Upper lobe of left lung (tissue), 6 donors: ENCODE data around the gene PDE4B. TPM values are rescaled to one million over a fixed set of nuclear protein-coding genes. Genes with fewer than 3 reads are reported as not detected.

Experiments used
- ATAC-seq, 2 donors: fragments of 200-7000 bp; cut with Tn5 transposase; one replicate each; pipeline ENCODE4 v1.9.1; 2022; ENCODE audit warnings: mild to moderate bottlenecking in 2 of 2, moderate library complexity in 2 of 2; ENCODE audit not compliant: low FRiP score in 2 of 2
- DNase-seq, 2 donors: peaks; one replicate each; pipeline ENCODE4 v3.0.0-alpha.2; 2019 to 2020
- H3K27ac ChIP-seq, 4 donors: fragments of 200-600 bp; sonication (generic); one replicate each; pipeline ENCODE4 v1.5.1; 2016 to 2019
- H3K27me3 ChIP-seq, 4 donors: fragments of 200-600 bp; sonication (generic); one replicate each; pipeline ENCODE4 v1.5.1; 2017 to 2019
- H3K36me3 ChIP-seq, 4 donors: fragments of 200-600 bp; sonication (generic); one replicate each; pipeline ENCODE4 v1.5.1; 2016 to 2019
- H3K4me1 ChIP-seq, 4 donors: fragments of 200-600 bp; sonication (generic); one replicate each; pipeline ENCODE4 v1.5.1; 2018 to 2019
- H3K4me3 ChIP-seq, 4 donors: fragments of 200-600 bp; sonication (generic); one replicate each; pipeline ENCODE4 v1.5.1; 2017 to 2019; ENCODE audit warnings: mild to moderate bottlenecking in 2 of 4, moderate library complexity in 1 of 4
- H3K9me3 ChIP-seq, 4 donors: fragments of 200-600 bp; sonication (generic); one replicate each; pipeline ENCODE4 v1.5.1; 2018 to 2019
- EP300 ChIP-seq, 4 donors: sonication (generic); formaldehyde crosslinking; IDR thresholded peaks; one replicate each; pipeline ENCODE4 v1.5.1; 2017; ENCODE audit warnings: antibody characterized with exemption in 4 of 4, control low read depth in 2 of 4
- POLR2A ChIP-seq, 4 donors: fragments of 450-650 bp; IDR thresholded peaks; one replicate each; pipeline ENCODE4 v1.5.1; 2016 to 2017; ENCODE audit warnings: antibody characterized with exemption in 4 of 4, mild to moderate bottlenecking in 2 of 4
- POLR2AphosphoS5 ChIP-seq, 2 donors: sonication (generic); formaldehyde crosslinking; IDR thresholded peaks; one replicate each; pipeline ENCODE4 v1.5.1; 2017; ENCODE audit warnings: antibody characterized with exemption in 2 of 2
- WGBS, 2 donors: methylation state at CpG; one replicate each; pipeline ENCODE4 v1.1.5; 2017 to 2018; 5-methylcytosine and 5-hydroxymethylcytosine counted together
- total RNA-seq, 6 donors: library from RNA; depleted of rRNA in 4 of 6; stranded (reverse); fragments of >200 nt in 4 of 6; gene quantifications; one replicate each; pipeline versions ENCODE4 v1.1.0 to v1.2.1, GENCODE V29; 2016 to 2021
- TF ChIP-seq, protein P1 (sequence below), 6 experiments: fragments of 450-650 bp in 4 of 6; fragments of 200-600 bp in 2 of 6; sonication (generic) in 2 of 6; IDR thresholded peaks; one replicate each; pipeline ENCODE4 v1.5.1; 2016 to 2019; ENCODE audit warnings: antibody characterized with exemption in 6 of 6
- donor health status: DM: no; HTN: no; CAD: no; lungs with moderate emphysema.
- donor health status: DM: no; HTN: yes; CAD: no; lungs with severe emphysema.

The PDE4B gene
- total RNA-seq, 6 donors from 2014 or later: 8.1 to 61.6 (median 15.9) TPM

GRCh38 chr1:66381621-66382275, 589.1 kb downstream of the PDE4B start:
- 81 to 84% methylated on average over 3 to 9 of the region's 9 CpGs for WGBS, 2 donors
- no peak for ATAC-seq
- no peaks in the 10 kb centered on the region for H3K27me3 ChIP-seq

GRCh38 chr1:66383168-66383567, 590.5 kb downstream of the PDE4B start:
- H3K27ac ChIP-seq: peak overlapping the region in 1 of 4 donors; percentile 37
- WGBS, 2 donors: 88 to 97% methylated on average over 5 of the region's 5 CpGs
- TF ChIP-seq POLR2A (IDR thresholded peaks at IDR 0.05): no peak
- TF ChIP-seq, protein P1, sequence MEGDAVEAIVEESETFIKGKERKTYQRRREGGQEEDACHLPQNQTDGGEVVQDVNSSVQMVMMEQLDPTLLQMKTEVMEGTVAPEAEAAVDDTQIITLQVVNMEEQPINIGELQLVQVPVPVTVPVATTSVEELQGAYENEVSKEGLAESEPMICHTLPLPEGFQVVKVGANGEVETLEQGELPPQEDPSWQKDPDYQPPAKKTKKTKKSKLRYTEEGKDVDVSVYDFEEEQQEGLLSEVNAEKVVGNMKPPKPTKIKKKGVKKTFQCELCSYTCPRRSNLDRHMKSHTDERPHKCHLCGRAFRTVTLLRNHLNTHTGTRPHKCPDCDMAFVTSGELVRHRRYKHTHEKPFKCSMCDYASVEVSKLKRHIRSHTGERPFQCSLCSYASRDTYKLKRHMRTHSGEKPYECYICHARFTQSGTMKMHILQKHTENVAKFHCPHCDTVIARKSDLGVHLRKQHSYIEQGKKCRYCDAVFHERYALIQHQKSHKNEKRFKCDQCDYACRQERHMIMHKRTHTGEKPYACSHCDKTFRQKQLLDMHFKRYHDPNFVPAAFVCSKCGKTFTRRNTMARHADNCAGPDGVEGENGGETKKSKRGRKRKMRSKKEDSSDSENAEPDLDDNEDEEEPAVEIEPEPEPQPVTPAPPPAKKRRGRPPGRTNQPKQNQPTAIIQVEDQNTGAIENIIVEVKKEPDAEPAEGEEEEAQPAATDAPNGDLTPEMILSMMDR (IDR thresholded peaks at IDR 0.05): no peak
- DNase-seq (no peak), ATAC-seq (no peak)
- no peaks in the 10 kb centered on the region for H3K36me3 ChIP-seq
- H3K27me3 ChIP-seq: no peaks in the 10 kb centered on the region
- H3K9me3 ChIP-seq: peaks cover 0 to 5% (median 0%) of the 10 kb centered on the region in 4 donors
- no peak overlapping the region for H3K4me3 ChIP-seq
- peaks cover 9 to 20% (median 13%) of the 10 kb centered on the region in 4 donors for H3K4me1 ChIP-seq

More at GRCh38 chr1:66381621-66382275, 589.1 kb downstream of the PDE4B start:
- no peak for TF ChIP-seq EP300 (IDR thresholded peaks at IDR 0.05)
- TF ChIP-seq, protein P1 (IDR thresholded peaks at IDR 0.05): no peak
- TF ChIP-seq POLR2A (IDR thresholded peaks at IDR 0.05): no peak
- no peak for TF ChIP-seq POLR2AphosphoS5 (IDR thresholded peaks at IDR 0.05)
- Histone ChIP-seq H3K4me3 (no peak overlapping the region), H3K4me1 (peaks cover 9 to 20% (median 13%) of the 10 kb centered on the region in 4 donors), H3K36me3 (no peaks in the 10 kb centered on the region), H3K9me3 (peaks cover 0 to 3% (median 0%) of the 10 kb centered on the region in 4 donors), H3K27ac (no peak overlapping the region)
- no peak for DNase-seq

GRCh38 chr1:66383611-66384010, 590.9 kb downstream of the PDE4B start:
- TF ChIP-seq EP300 (IDR thresholded peaks at IDR 0.05) (no peak), POLR2AphosphoS5 (IDR thresholded peaks at IDR 0.05) (no peak)
- H3K4me1 ChIP-seq: peaks cover 9 to 20% (median 13%) of the 10 kb centered on the region in 4 donors
- H3K36me3 ChIP-seq: no peaks in the 10 kb centered on the region
- 78 to 93% methylated on average over 1 of the region's 1 CpG for WGBS, 2 donors
- DNase-seq (no peak), ATAC-seq (peak in 1 of 2 donors; percentile 21)
- H3K27me3 ChIP-seq: no peaks in the 10 kb centered on the region
- H3K4me3 ChIP-seq: no peak overlapping the region
- peak overlapping the region in 1 of 4 donors; percentile 37 for H3K27ac ChIP-seq
- H3K9me3 ChIP-seq: peaks cover 0 to 5% (median 0%) of the 10 kb centered on the region in 4 donors

DNA sequence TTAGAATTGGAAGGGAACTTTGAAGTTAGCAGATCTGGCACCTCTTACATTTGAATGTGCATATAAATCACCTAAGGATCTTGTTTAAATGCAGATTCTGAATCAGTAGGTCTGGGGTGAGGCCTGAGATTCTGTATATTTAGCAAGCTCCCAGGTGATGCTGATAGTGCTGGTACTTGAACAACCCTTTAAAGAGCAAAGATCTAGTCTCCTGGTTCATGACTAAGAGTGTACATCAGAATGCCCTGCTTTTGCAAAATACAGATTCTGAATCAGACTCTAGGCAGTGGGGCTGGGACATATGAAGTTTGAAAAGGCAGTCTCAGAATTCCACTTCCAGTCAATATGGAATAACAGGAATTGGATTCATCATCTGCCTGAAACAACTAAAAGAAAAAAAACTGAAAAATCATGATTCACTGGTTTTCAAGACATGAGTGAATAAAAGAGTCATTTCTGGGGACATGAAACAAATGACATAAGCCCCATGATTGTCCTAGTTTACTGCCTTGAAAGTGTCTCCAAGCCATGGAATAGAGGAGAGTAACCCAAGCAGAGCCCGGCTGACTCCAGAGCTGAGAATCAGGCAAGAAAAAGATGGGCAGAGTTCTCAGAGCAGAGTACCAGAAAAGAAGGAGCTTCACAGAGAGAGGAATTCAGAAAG, 591.7 kb downstream of the PDE4B start:
- ATAC-seq: no peak
- 90 to 97% methylated on average over 1 of the region's 1 CpG for WGBS, 2 donors
- no peaks in the 10 kb centered on the region for H3K27me3 ChIP-seq
- no peaks in the 10 kb centered on the region for H3K36me3 ChIP-seq
- no peak overlapping the region for H3K27ac ChIP-seq
- TF ChIP-seq, protein P1 (IDR thresholded peaks at IDR 0.05): no peak
- no peak for TF ChIP-seq EP300 (IDR thresholded peaks at IDR 0.05)
- TF ChIP-seq POLR2AphosphoS5 (IDR thresholded peaks at IDR 0.05): no peak
- no peak for TF ChIP-seq POLR2A (IDR thresholded peaks at IDR 0.05)
- peaks cover 9 to 20% (median 13%) of the 10 kb centered on the region in 4 donors for H3K4me1 ChIP-seq
- DNase-seq: no peak
- no peak overlapping the region for H3K4me3 ChIP-seq
- H3K9me3 ChIP-seq: peaks cover 0 to 5% (median 0%) of the 10 kb centered on the region in 4 donors

DNA sequence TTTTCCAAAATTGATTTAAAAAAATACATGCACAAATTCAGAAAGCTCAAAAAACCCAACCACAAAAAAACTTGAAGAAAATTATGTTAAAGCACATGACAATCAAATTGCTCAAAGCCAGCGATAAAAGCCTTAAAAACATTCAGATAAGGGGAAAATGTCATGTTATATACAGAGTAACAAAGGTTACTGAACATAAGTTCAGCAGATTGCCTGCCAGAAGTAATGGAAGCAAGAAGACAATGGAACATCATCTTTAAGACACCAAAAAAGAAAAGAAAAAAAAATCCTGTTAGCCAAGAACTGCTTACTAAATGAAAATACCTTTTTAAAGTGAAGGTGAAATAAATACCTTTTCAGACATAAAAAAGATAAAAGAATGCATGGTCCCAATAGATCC, 594.0 kb downstream of the PDE4B start:
- H3K4me1 ChIP-seq: peaks cover 0 to 11% (median 3%) of the 10 kb centered on the region in 4 donors
- no peak for DNase-seq
- no peaks in the 10 kb centered on the region for H3K27me3 ChIP-seq
- no peak for TF ChIP-seq EP300 (IDR thresholded peaks at IDR 0.05)
- TF ChIP-seq, protein P1 (IDR thresholded peaks at IDR 0.05): no peak
- no peak for TF ChIP-seq POLR2AphosphoS5 (IDR thresholded peaks at IDR 0.05)
- no peak for TF ChIP-seq POLR2A (IDR thresholded peaks at IDR 0.05)
- peaks cover 0 to 5% (median 0%) of the 10 kb centered on the region in 4 donors for H3K9me3 ChIP-seq
- no peaks in the 10 kb centered on the region for H3K36me3 ChIP-seq
- ATAC-seq: no peak
- WGBS, 2 donors: 80 to 100% methylated on average over 1 of the region's 1 CpG
- no peak overlapping the region for H3K4me3 ChIP-seq
- H3K27ac ChIP-seq: no peak overlapping the region
